ENCODE results near the gene VIT.

Gene VIT

GRCh38 chr2:36696533-36696932 is at the start of gene VIT:
Gene VIT (plus strand): TSS chr2:36696707. CDS start chr2:36716371, 19,664 bp downstream.
- no peak for DNase-seq (ENCODE audit: low spot score)

- DNase-seq (ENCODE audit: low spot score): peak; percentile 13
Measured at GRCh38 chr2:36650031-36650829, 46.3 kb upstream of the VIT start.

GRCh38 chr2:36653155-36653554 is 43.4 kb upstream of the VIT start:
- no peak for DNase-seq (ENCODE audit: low spot score)

GRCh38 chr2:36653967-36654694 is 42.4 kb upstream of the VIT start:
- DNase-seq (ENCODE audit: low spot score): no peak

- DNase-seq (ENCODE audit: low spot score): no peak
Measured at GRCh38 chr2:36655453-36655852, 41.1 kb upstream of the VIT start.

- DNase-seq (ENCODE audit: low spot score): no peak
Measured at GRCh38 chr2:36657703-36658102, 38.8 kb upstream of the VIT start.

- DNase-seq (ENCODE audit: low spot score): no peak
Measured at GRCh38 chr2:36658277-36658748, 38.2 kb upstream of the VIT start.

- no peak for DNase-seq (ENCODE audit: low spot score)
Measured at GRCh38 chr2:36659218-36659617, 37.3 kb upstream of the VIT start.

- DNase-seq (ENCODE audit: low spot score): no peak
Measured at GRCh38 chr2:36659872-36660312, 36.6 kb upstream of the VIT start.

GRCh38 chr2:36662638-36663037 is 33.9 kb upstream of the VIT start:
- no peak for DNase-seq (ENCODE audit: low spot score)

GRCh38 chr2:36663295-36663694 is 33.2 kb upstream of the VIT start:
- DNase-seq (ENCODE audit: low spot score): no peak

GRCh38 chr2:36663851-36664695 is 32.4 kb upstream of the VIT start:
- peak; percentile 17 for DNase-seq (ENCODE audit: low spot score)

GRCh38 chr2:36664696-36665076 is 31.8 kb upstream of the VIT start:
- DNase-seq (ENCODE audit: low spot score): no peak

- no peak for DNase-seq (ENCODE audit: low spot score)
Measured at GRCh38 chr2:36667931-36668330, 28.6 kb upstream of the VIT start.

GRCh38 chr2:36670881-36671595 is 25.5 kb upstream of the VIT start:
- no peak for DNase-seq (ENCODE audit: low spot score)

GRCh38 chr2:36671731-36672130 is 24.8 kb upstream of the VIT start:
- no peak for DNase-seq (ENCODE audit: low spot score)

- DNase-seq (ENCODE audit: low spot score): no peak
Measured at GRCh38 chr2:36672199-36672598, 24.3 kb upstream of the VIT start.

GRCh38 chr2:36675579-36676282 is 20.8 kb upstream of the VIT start:
- DNase-seq (ENCODE audit: low spot score): no peak

- DNase-seq (ENCODE audit: low spot score): no peak
Measured at GRCh38 chr2:36676364-36676763, 20.1 kb upstream of the VIT start.

- no peak for DNase-seq (ENCODE audit: low spot score)
Measured at GRCh38 chr2:36677386-36677785, 19.1 kb upstream of the VIT start.

- DNase-seq (ENCODE audit: low spot score): no peak
Measured at GRCh38 chr2:36677996-36678605, 18.4 kb upstream of the VIT start.
